Mesenchymal stem cell (in vitro differentiated cells and primary cell): ENCODE data around the gene HHIPL1.

Experiments used
- DNase-seq: peaks from one replicate; pipeline ENCODE4 v3.0.0-alpha.2; 2013
- H2AFZ ChIP-seq: one replicate; pipeline ENCODE4 v1.6.1; 2013; ENCODE audit warnings: low read depth, mild to moderate bottlenecking, control low read depth, inconsistent platforms, low read length, moderate library complexity
- H2AK5ac ChIP-seq: 2 replicates; pipeline ENCODE4 v1.6.1; 2013; ENCODE audit warnings: low read length, moderate library complexity, mild to moderate bottlenecking, inconsistent platforms; ENCODE audit not compliant: severe bottlenecking
- H2BK120ac ChIP-seq: one replicate; pipeline ENCODE4 v1.6.1; 2013; ENCODE audit warnings: low read depth, mild to moderate bottlenecking, inconsistent platforms, low read length, moderate library complexity
- H2BK12ac ChIP-seq, 2 experiments: one replicate each; pipeline ENCODE4 v1.6.1; 2013; ENCODE audit warnings: inconsistent platforms in 2 of 2, low read length in 2 of 2, mild to moderate bottlenecking in 2 of 2, moderate library complexity in 2 of 2, control low read depth in 1 of 2
- H2BK15ac ChIP-seq: one replicate; pipeline ENCODE4 v1.6.1; 2013; ENCODE audit warnings: mild to moderate bottlenecking, low read depth, inconsistent platforms; ENCODE audit not compliant: poor library complexity, severe bottlenecking
- H2BK5ac ChIP-seq: 2 replicates; pipeline ENCODE4 v1.6.1; 2013; ENCODE audit warnings: low read depth, mild to moderate bottlenecking, low read length, control low read depth, inconsistent platforms; ENCODE audit not compliant: poor library complexity, severe bottlenecking
- H3K14ac ChIP-seq, 2 experiments: one replicate each; pipeline ENCODE4 v1.6.1; 2013; ENCODE audit warnings: inconsistent platforms in 2 of 2, low read length in 2 of 2, control low read depth in 1 of 2, mild to moderate bottlenecking in 1 of 2, moderate library complexity in 1 of 2
- H3K18ac ChIP-seq, 2 experiments: one replicate each; pipeline ENCODE4 v1.6.1; 2013; ENCODE audit warnings: inconsistent platforms in 2 of 2, low read length in 2 of 2, control low read depth in 1 of 2, low read depth in 1 of 2, mild to moderate bottlenecking in 1 of 2
- H3K23ac ChIP-seq, 2 experiments: one replicate each; pipeline ENCODE4 v1.6.1; 2013; ENCODE audit warnings: inconsistent platforms in 2 of 2, low read length in 2 of 2, mild to moderate bottlenecking in 2 of 2, moderate library complexity in 2 of 2, control low read depth in 1 of 2
- H3K27ac ChIP-seq: 2 replicates; pipeline ENCODE4 v1.5.1; 2013; ENCODE audit warnings: mild to moderate bottlenecking, moderate library complexity, low read length, control low read depth, inconsistent platforms; ENCODE audit not compliant: poor library complexity, severe bottlenecking
- H3K27me3 ChIP-seq, 2 experiments: 2 replicates each; pipeline versions ENCODE4 v1.6.1 to v1.7.0; 2013; ENCODE audit warnings: low read length in 2 of 2, mild to moderate bottlenecking in 2 of 2, moderate library complexity in 2 of 2, control low read depth in 1 of 2, inconsistent platforms in 1 of 2; ENCODE audit not compliant: control insufficient read depth in 1 of 2, insufficient read depth in 1 of 2
- H3K36me3 ChIP-seq, 2 experiments: 2 replicates each; pipeline versions ENCODE4 v1.6.1 to v1.7.0; 2013; ENCODE audit warnings: low read length in 2 of 2, control low read depth in 1 of 2, inconsistent platforms in 1 of 2, low read depth in 1 of 2, mild to moderate bottlenecking in 1 of 2; ENCODE audit not compliant: insufficient read depth in 2 of 2, control insufficient read depth in 1 of 2
- H3K4ac ChIP-seq, 2 experiments: one replicate each; pipeline ENCODE4 v1.6.1; 2013; ENCODE audit warnings: inconsistent platforms in 2 of 2, low read length in 2 of 2, mild to moderate bottlenecking in 2 of 2, moderate library complexity in 2 of 2, control low read depth in 1 of 2, low read depth in 1 of 2
- H3K4me1 ChIP-seq: 2 replicates; pipeline ENCODE4 v1.6.1; 2013; ENCODE audit warnings: low read depth, low read length, control low read depth; ENCODE audit not compliant: control insufficient read depth, insufficient read depth
- H3K4me2 ChIP-seq: 2 replicates; pipeline ENCODE4 v1.6.1; 2013; ENCODE audit warnings: low read length, mild to moderate bottlenecking, inconsistent platforms; ENCODE audit not compliant: poor library complexity, severe bottlenecking
- H3K4me3 ChIP-seq, 2 experiments: 2 replicates each; pipeline versions ENCODE4 v1.5.1 to v1.7.0; 2013; ENCODE audit warnings: low read length in 2 of 2, mild to moderate bottlenecking in 2 of 2, control low read depth in 1 of 2, low read depth in 1 of 2; ENCODE audit not compliant: insufficient read depth in 1 of 2
- H3K79me1 ChIP-seq: replicated peaks from 2 replicates; pipeline ENCODE4 v1.6.1; 2013; ENCODE audit warnings: mild to moderate bottlenecking, control low read depth, low read length, inconsistent platforms; ENCODE audit not compliant: poor library complexity, severe bottlenecking
- H3K9ac ChIP-seq: 2 replicates; pipeline ENCODE4 v1.7.0; 2013; ENCODE audit warnings: mild to moderate bottlenecking, low read length, moderate library complexity
- H3K9me3 ChIP-seq: 2 replicates; pipeline ENCODE4 v1.7.0; 2013; ENCODE audit warnings: mild to moderate bottlenecking, low read length; ENCODE audit not compliant: control insufficient read depth
- H4K8ac ChIP-seq: one replicate; pipeline ENCODE4 v1.6.1; 2013; ENCODE audit warnings: inconsistent platforms, mild to moderate bottlenecking, low read length, moderate library complexity
- H4K91ac ChIP-seq: one replicate; pipeline ENCODE4 v1.6.1; 2013; ENCODE audit warnings: mild to moderate bottlenecking, low read length, inconsistent platforms
- WGBS: methylation state at CpG from one replicate; pipeline ENCODE4 v1.1.7; 2013; ENCODE audit warnings: mixed read lengths; 5-methylcytosine and 5-hydroxymethylcytosine counted together

The HHIPL1 gene

DNA sequence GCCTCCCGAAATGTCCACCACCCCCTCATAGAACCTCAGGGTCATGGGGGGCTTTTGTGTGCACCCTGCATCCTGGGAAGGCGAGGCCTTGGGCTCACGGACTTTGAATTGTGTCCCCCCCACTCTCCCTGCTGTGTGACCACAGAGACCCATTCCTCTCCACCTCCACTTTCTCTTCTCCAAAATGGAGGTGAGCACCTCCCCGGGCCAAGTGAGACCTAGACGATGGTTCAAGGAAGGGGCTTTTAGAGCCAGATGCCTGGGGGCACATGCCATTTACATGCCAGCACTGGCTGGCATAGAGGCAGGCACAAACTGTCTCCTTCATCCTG is 72.7 kb downstream of the HHIPL1 start:
- H2BK5ac ChIP-seq: no peak overlapping the region
- H3K4me1 ChIP-seq: no peaks in the 10 kb centered on the region
- peaks cover 3% of the 10 kb centered on the region for H3K9me3 ChIP-seq
- DNase-seq: no peak
- H2BK15ac ChIP-seq: no peak overlapping the region
- no peak overlapping the region for H2BK120ac ChIP-seq
- no peak overlapping the region for H4K91ac ChIP-seq
- H3K9ac ChIP-seq: no peak overlapping the region
- no peak overlapping the region for H3K14ac ChIP-seq
- no peak overlapping the region for H3K4ac ChIP-seq
- H3K23ac ChIP-seq: no peak overlapping the region
- H3K18ac ChIP-seq: no peak overlapping the region
- 77% methylated on average over 5 of the region's 5 CpGs for WGBS
- no peak overlapping the region for H3K4me2 ChIP-seq
- H2AK5ac ChIP-seq: no peak overlapping the region
- no peak overlapping the region for H3K4me3 ChIP-seq
- H3K79me1 ChIP-seq: no peaks in the 10 kb centered on the region
- no peak overlapping the region for H4K8ac ChIP-seq
- H3K36me3 ChIP-seq: no peaks in the 10 kb centered on the region
- H2AFZ ChIP-seq: no peak overlapping the region
- no peak overlapping the region for H3K27ac ChIP-seq
- no peak overlapping the region for H2BK12ac ChIP-seq
- peaks cover 6 to 36% of the 10 kb centered on the region in 2 experiments for H3K27me3 ChIP-seq

DNA sequence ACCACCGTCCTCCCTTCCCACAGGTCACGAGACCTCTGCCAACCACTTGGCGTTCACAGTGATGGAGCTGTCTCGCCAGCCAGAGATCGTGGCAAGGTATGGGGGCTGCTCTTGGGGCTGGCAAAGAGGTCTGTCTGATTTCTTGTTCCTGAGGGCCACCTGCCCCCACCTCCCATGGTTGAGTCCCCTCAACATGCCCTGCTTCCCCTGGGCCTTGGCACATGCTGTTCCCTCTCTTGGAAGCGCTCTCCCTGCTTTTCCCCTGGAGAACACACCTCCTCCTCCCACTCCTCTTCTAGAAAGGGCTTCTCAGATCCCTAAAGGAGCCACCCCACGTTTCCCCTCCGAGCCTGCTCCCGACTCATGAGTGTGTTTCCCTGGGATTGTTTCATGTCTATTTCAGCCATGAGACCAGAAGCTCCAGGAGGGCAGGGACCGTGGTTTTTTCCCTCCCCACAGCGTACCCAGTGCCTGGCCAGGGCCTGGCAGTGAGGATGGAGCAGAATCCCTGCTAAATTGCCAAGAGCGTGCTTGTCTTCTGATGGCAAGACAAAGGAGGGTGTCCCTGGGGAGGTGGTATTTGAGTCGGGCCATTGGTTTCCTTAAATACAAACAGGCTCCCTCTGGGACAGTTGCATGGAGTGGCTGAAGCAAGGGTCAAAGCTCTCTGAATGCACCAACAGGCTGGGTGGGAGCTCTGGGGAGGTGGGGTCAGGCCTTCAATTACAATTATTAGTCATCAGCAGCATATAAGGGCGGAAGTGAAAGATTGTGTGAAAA is 73.3 kb downstream of the HHIPL1 start:
- H4K8ac ChIP-seq: no peak overlapping the region
- H3K9me3 ChIP-seq: no peaks in the 10 kb centered on the region
- no peak overlapping the region for H2BK15ac ChIP-seq
- no peak overlapping the region for H3K4ac ChIP-seq
- no peaks in the 10 kb centered on the region for H3K4me1 ChIP-seq
- no peak overlapping the region for H2AFZ ChIP-seq
- peaks cover 9 to 38% of the 10 kb centered on the region in 2 experiments for H3K27me3 ChIP-seq
- H4K91ac ChIP-seq: no peak overlapping the region
- H3K23ac ChIP-seq: no peak overlapping the region
- H3K18ac ChIP-seq: no peak overlapping the region
- H3K36me3 ChIP-seq: no peaks in the 10 kb centered on the region
- H2AK5ac ChIP-seq: no peak overlapping the region
- no peak overlapping the region for H3K27ac ChIP-seq
- H2BK5ac ChIP-seq: no peak overlapping the region
- no peak overlapping the region for H3K9ac ChIP-seq
- 87% methylated on average over 13 of the region's 14 CpGs for WGBS
- H3K79me1 ChIP-seq: no peaks in the 10 kb centered on the region
- no peak overlapping the region for H2BK12ac ChIP-seq
- no peak for DNase-seq
- H3K4me3 ChIP-seq: no peak overlapping the region
- no peak overlapping the region for H3K14ac ChIP-seq
- H2BK120ac ChIP-seq: no peak overlapping the region
- no peak overlapping the region for H3K4me2 ChIP-seq

DNA sequence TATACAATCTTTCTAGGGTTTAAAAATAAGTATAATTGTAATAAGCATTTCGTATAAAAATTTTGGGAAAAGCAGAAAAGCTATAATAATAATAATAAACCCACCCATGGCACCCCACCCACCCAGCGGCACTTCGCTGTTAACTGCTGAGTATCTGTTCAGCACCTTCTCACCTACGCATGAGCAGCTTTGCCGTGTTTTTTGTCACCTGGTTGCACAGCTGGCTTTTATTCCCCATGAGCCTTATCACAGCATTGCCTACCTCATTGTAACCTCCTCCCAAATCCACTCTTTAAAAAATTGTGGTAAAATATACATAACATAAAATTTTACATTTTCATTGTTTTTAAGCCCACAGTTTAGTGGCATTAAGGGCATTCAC is 73.9 kb downstream of the HHIPL1 start:
- WGBS: 77% methylated on average over 4 of the region's 5 CpGs
- no peak overlapping the region for H3K4me2 ChIP-seq
- no peak for DNase-seq

DNA sequence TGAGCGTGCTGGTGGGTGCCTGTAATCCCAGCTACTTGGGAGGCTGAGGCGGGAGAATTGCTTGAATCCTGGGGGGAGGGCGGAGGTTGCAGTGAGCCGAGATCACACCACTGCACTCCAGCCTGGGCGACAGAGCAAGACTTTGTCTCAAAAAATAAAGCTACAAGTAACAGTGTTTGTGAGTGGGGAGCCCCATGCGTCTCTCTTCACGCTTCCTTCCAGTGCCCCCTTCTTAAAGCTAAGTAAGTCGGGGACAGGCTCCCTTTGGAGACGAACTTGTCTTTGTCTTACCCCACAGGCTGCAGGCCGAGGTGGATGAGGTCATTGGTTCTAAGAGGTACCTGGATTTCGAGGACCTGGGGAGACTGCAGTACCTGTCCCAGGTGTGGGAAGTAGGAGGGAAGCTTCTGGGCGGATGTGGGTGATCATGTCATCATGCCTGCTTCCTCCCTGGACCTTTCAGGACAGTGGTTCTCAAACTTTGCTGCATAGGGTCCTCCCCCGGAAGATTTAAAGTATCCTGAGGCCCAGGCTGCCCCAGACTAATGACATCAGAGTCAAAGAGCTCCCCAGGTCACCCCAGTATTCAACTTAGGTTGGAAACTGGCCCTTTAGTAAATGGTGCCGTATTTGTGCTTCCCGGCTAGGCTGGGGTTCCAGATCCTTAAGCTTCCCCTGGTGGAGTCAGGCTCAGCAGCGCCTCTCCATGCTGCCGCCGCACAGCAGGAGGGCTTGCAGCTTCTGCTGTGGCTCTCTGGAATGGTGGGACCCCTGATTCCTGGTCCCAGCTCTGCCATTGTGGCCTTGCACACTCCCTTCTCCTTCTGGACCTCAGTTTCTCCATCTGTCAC is 76.2 kb downstream of the HHIPL1 start:
- Histone ChIP-seq H2BK15ac (no peak overlapping the region), H3K4me2 (no peak overlapping the region), H2AK5ac (no peak overlapping the region), H3K9me3 (no peaks in the 10 kb centered on the region), H3K23ac (no peak overlapping the region), H2BK12ac (no peak overlapping the region), H3K4ac (no peak overlapping the region), H3K27ac (no peak overlapping the region), H3K4me3 (no peak overlapping the region), H3K27me3 (peaks cover 25 to 59% of the 10 kb centered on the region in 2 experiments), H3K79me1 (no peaks in the 10 kb centered on the region), H3K4me1 (peaks cover 4% of the 10 kb centered on the region), H3K36me3 (no peaks in the 10 kb centered on the region), H2AFZ (no peak overlapping the region), H3K9ac (no peak overlapping the region), H4K8ac (no peak overlapping the region), H2BK5ac (no peak overlapping the region), H3K14ac (no peak overlapping the region), H2BK120ac (no peak overlapping the region), H3K18ac (no peak overlapping the region), H4K91ac (no peak overlapping the region)
- DNase-seq: no peak
- 86% methylated on average over 18 of the region's 18 CpGs for WGBS

More for the DNA sequence above, 73.9 kb downstream of the HHIPL1 start:
- H3K18ac ChIP-seq: no peak overlapping the region
- H3K4me1 ChIP-seq: no peaks in the 10 kb centered on the region
- H2BK120ac ChIP-seq: no peak overlapping the region
- no peak overlapping the region for H3K14ac ChIP-seq
- H3K4ac ChIP-seq: no peak overlapping the region
- no peaks in the 10 kb centered on the region for H3K36me3 ChIP-seq
- H3K4me3 ChIP-seq: no peak overlapping the region
- no peak overlapping the region for H3K9ac ChIP-seq
- no peak overlapping the region for H4K8ac ChIP-seq
- no peaks in the 10 kb centered on the region for H3K79me1 ChIP-seq
- H3K27me3 ChIP-seq: peaks cover 9 to 42% of the 10 kb centered on the region in 2 experiments
- no peak overlapping the region for H2BK5ac ChIP-seq
- H2AFZ ChIP-seq: no peak overlapping the region
- no peak overlapping the region for H3K27ac ChIP-seq
- H4K91ac ChIP-seq: no peak overlapping the region
- no peak overlapping the region for H2AK5ac ChIP-seq
- no peak overlapping the region for H2BK12ac ChIP-seq
- H3K9me3 ChIP-seq: no peaks in the 10 kb centered on the region
- no peak overlapping the region for H3K23ac ChIP-seq
- H2BK15ac ChIP-seq: no peak overlapping the region
